HG03432 (cell line): Measurements from ENCODE around the gene SH3D19.

Source experiments
- ATAC-seq: cut with Tn5 transposase; IDR thresholded peaks from one replicate; pipeline ENCODE4 v1.9.1; 2021; ENCODE audit warnings: mild to moderate bottlenecking, moderate library complexity; ENCODE audit not compliant: unreplicated experiment

Gene SH3D19

DNA sequence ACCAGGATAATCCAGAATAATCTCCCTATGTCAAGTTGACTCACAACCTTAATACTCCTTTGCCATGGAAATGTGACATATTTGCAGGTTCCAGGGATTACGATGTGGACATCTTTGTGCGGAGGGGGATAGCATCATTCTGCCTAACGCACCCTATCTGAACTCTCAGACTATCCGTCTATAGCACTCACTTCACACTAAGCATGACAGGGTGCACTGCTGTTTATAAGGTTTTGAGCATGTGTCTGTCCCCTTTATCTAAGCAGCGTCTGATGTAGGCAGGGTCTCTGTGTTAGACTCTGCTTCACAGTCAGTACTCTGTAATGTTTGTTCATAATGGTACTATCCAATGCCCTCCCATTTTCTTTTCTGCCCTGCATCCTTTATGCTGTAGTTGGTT, 91.8 kb downstream of the SH3D19 start:
- ATAC-seq, result no peak

GRCh38 chr4:151231915-151232595, 93.3 kb downstream of the SH3D19 start:
- ATAC-seq, result no peak

- no peak for ATAC-seq
These were observed 97.0 kb downstream of the SH3D19 start for GRCh38 chr4:151228189-151229119.

DNA sequence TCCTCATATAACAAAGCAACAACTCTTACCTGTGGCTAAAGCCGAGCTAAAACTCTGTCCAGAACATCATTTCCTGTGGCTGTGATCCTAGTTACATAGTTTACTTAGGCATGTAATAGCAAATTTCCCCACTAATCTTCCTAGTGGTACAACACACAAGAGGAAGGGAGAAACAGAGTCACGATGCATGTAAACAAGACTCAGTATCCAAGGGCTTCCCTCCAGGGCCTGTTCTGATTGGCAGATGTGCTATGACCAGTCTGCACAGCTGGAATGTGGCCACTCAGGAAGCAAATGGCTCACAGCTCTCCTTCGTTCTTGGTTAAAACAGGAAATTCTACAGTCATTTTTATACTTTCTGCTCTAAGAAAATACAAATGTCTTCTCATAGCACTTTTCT, 97.7 kb downstream of the SH3D19 start:
- no peak for ATAC-seq

- no peak for ATAC-seq
These were observed 98.2 kb downstream of the SH3D19 start for GRCh38 chr4:151227172-151227571.

GRCh38 chr4:151226004-151226932, 99.1 kb downstream of the SH3D19 start:
- no peak for ATAC-seq

- ATAC-seq, result no peak
These were observed 101.9 kb downstream of the SH3D19 start for GRCh38 chr4:151223465-151223864.

- ATAC-seq, result no peak
These were observed 105.5 kb downstream of the SH3D19 start for GRCh38 chr4:151219948-151220347.

GRCh38 chr4:151219091-151219490, 106.3 kb downstream of the SH3D19 start:
- no peak for ATAC-seq

- ATAC-seq, result no peak
These were observed 107.1 kb downstream of the SH3D19 start for GRCh38 chr4:151218343-151218742.

- no peak for ATAC-seq
These were observed 108.1 kb downstream of the SH3D19 start for GRCh38 chr4:151217326-151217725.

DNA sequence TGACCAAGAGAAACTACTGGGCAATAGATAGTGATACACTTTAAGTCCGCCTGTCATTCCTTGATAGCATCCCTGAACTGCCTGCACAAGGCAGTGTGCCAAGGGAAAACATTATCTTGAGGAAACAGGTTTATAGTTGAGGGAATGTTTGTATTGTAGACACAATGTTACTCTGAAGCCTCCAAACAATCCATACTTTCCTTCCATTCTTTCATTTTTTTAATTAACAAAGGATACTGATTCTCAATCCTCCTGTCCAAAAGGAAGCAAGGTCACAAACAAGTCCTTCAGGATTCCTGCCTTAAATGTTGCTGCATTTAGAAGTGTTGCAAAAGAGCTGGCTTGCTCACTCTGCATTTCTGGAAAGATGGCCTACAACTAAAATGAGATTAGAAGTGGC, 110.1 kb downstream of the SH3D19 start:
- no peak for ATAC-seq

- ATAC-seq, result no peak
These were observed 117.5 kb downstream of the SH3D19 start for GRCh38 chr4:151207868-151208267.

DNA sequence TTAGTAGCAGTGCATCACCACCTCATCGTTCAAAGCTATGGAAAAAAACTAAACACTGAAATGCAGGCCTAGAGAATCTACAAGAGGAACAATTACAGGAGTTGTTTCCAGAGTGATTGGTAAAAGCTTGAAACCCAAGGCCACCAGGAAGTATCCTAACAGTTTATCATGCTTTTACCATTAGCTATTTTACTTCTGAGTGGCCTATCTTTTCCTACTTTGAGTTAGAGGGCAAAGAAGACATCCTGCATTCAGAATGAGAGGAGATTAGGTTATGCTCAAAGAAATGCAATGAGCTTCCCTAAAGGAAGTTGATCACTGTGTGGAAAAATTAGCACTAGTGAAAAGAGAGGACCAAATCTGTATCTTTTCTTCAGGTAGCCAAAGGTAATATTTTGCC, 118.2 kb downstream of the SH3D19 start:
- no peak for ATAC-seq

- ATAC-seq, result no peak
These were observed 119.0 kb downstream of the SH3D19 start for GRCh38 chr4:151206241-151207005.

GRCh38 chr4:151205722-151206121, 119.7 kb downstream of the SH3D19 start:
- ATAC-seq, result no peak

- no peak for ATAC-seq
These were observed 120.4 kb downstream of the SH3D19 start for GRCh38 chr4:151204925-151205524.

DNA sequence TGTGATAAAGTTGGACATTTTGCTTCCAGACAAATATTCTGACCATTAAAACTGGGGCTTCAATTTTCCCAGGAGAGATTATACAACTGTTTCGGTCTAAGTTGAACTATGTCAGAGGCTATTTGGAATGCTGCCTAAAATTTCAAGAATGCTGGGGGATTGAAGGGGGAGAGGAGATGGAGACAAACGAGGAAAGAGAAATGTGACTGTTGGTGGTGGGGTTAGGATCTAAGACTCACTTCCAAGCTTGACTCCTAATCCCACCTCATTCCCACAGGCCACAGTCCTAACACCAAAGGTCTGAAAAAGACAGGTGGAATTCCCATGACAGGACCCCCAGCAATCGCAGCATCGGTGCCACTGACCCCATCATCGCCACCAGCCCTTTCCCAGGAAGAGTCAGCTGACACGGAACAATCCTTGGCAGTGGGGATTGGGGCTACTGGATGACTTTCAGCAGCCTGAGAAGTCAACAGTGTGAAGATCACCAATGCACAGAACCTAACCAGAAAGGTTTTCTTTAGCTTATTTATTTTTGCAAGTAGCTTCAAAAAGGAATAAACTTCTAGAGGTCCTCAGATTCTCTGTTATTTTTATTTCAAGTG, 122.5 kb downstream of the SH3D19 start:
- no peak for ATAC-seq

DNA sequence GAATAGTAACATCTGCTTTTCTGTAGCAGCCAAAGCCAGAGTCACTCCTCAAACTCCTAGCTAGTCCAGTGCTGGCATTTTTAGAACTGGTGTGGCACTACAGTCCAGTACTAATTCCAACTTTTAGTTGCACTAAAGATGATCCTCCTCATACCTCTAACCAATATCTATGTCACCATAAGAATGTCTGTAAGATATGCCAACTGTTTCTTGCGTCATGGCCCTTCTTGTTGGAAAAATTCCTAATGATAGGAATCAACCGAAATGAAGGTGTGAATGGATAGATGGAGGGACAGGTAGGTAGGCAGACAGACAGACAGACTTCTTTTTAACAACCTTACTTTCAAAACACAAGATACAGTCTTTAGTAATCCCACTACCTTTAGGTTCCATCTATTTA, 123.0 kb downstream of the SH3D19 start:
- no peak for ATAC-seq
